Middle frontal gyrus (tissue), 1 donor: ENCODE measurements around the gene ZNF579.
"Not testable (repeated sequence)": the region's sequence is repeated elsewhere in the genome, so short reads cannot be mapped to it uniquely, and the experiment has no call there.

Experiments
- DNase-seq: peaks from one replicate; pipeline ENCODE4 v3.0.0-alpha.2; 2015; ENCODE audit warnings: low spot score; ENCODE audit errors: extremely low spot score

The ZNF579 gene

GRCh38 chr19:55541091-55541490 is 39.6 kb downstream of the ZNF579 start:
- DNase-seq = no peak

- no peak for DNase-seq
Observed at GRCh38 chr19:55540619-55541018, 40.0 kb downstream of the ZNF579 start.

GRCh38 chr19:55539090-55539984 is 41.3 kb downstream of the ZNF579 start:
- DNase-seq = no peak

GRCh38 chr19:55538132-55538531 is 42.5 kb downstream of the ZNF579 start:
- DNase-seq = no peak

GRCh38 chr19:55537741-55538111 is 42.9 kb downstream of the ZNF579 start:
- DNase-seq = no peak

GRCh38 chr19:55536951-55537740 is 43.5 kb downstream of the ZNF579 start, which contains the start of gene SBK2:
Gene SBK2 (minus strand): TSS chr19:55537133. CDS start chr19:55536294, 839 bp downstream.
- DNase-seq = no peak

- no peak for DNase-seq
Observed at GRCh38 chr19:55536366-55536765, 44.3 kb downstream of the ZNF579 start.

- DNase-seq = no peak
Observed at GRCh38 chr19:55535965-55536350, 44.7 kb downstream of the ZNF579 start.

GRCh38 chr19:55535173-55535964 is 45.3 kb downstream of the ZNF579 start:
- no peak for DNase-seq

GRCh38 chr19:55534280-55534679 is 46.4 kb downstream of the ZNF579 start:
- DNase-seq = not testable (repeated sequence)

GRCh38 chr19:55530996-55531395 is 49.7 kb downstream of the ZNF579 start:
- DNase-seq = no peak

GRCh38 chr19:55529636-55530234 is 50.9 kb downstream of the ZNF579 start:
- no peak for DNase-seq

- DNase-seq = no peak
Observed at GRCh38 chr19:55528030-55528803, 52.4 kb downstream of the ZNF579 start.

- DNase-seq = no peak
Observed at GRCh38 chr19:55527197-55528029, 53.2 kb downstream of the ZNF579 start.
